Measurements from ENCODE around the gene TMEM200B. TPM values are rescaled to one million over a fixed set of nuclear protein-coding genes. Genes with fewer than 3 reads are reported as not detected.
A peak's percentile ranks its signal among the peaks of the same experiment; 100 is the strongest.

The TMEM200B gene
- total and polyA plus RNA-seq, 2 donors (not counting 1 experiment from before 2014, with no cell fraction given), result 17.7 to 20.8 TPM

DNA sequence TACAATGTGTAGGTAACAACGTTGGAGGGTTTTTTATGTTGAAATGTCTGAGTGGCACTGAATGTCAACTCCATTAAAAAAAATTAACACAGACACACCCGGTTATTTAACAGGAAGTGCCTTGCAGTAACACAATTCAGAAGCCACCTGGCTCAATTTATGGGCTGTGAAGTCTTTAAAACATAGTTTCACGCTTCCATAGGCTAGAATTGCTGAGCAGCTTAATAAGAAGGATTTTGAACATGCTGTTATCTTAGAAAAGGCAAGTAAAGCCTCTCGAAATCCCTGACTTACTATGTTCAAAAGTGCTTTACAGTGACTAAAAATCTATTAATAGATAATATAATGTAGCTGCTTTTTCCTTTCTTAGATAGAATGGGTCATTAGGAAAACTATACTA is 38.3 kb upstream of the TMEM200B start:
- H4K20me1 ChIP-seq (ENCODE audit: control insufficient read depth, extremely low read depth, insufficient read depth, low read length), result no peaks in the 10 kb centered on the region
- H2AFZ ChIP-seq (ENCODE audit: low read length), result no peak overlapping the region
- H3K27ac ChIP-seq (ENCODE audit: insufficient read depth, low read length), result peak overlapping the region; percentile 22
- peaks cover 11% of the 10 kb centered on the region for H3K36me3 ChIP-seq (ENCODE audit: control insufficient read depth, insufficient read depth, low read length)
- no peak for TF ChIP-seq EZH2 (IDR thresholded peaks at IDR 0.05; ENCODE audit: low read length, missing control alignments)
- no peak overlapping the region for H3K4me3 ChIP-seq (replicated peaks in 1 of 4; ENCODE audit: control extremely low read depth in 1 of 4, insufficient read depth in 1 of 4, low read depth in 3 of 4, low read length in 4 of 4)
- H3K79me2 ChIP-seq (ENCODE audit: control insufficient read depth, insufficient read depth, low read length), result peaks cover 82% of the 10 kb centered on the region
- no peak overlapping the region for H3K4me2 ChIP-seq (ENCODE audit: extremely low read depth, insufficient read depth, low read length)
- H3K9me3 ChIP-seq (ENCODE audit: control insufficient read depth, insufficient read depth, low read depth, low read length), result no peaks in the 10 kb centered on the region
- no peak overlapping the region for H3K9ac ChIP-seq (ENCODE audit: insufficient read depth, low read length)
- no peak for DNase-seq (ENCODE audit: low read depth in 2 of 2)
- peaks cover 5% of the 10 kb centered on the region for H3K4me1 ChIP-seq (ENCODE audit: control insufficient read depth, extremely low read depth, insufficient read depth, low read length)
- no peaks in the 10 kb centered on the region for H3K27me3 ChIP-seq (ENCODE audit: control insufficient read depth, insufficient read depth, low read length)

DNA sequence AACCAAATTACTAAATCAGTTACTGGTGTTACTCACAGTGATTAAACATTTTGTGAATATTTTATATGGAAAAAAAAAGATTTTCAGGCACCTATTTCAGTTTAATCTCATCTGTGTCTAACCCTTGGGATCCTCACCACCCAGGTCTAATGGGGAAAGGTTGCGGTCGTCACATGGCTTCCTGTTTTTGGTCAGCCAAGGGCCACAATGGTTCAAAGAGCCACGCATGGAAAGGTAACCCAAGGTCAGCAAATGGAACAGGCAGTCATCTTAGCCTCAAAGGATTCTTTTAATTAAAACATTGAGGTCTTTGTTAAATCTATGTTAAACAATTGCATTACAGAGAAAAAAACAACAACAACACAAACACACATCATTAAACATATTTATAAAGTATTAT is 36.1 kb upstream of the TMEM200B start:
- H3K27ac ChIP-seq (ENCODE audit: insufficient read depth, low read length), result no peak overlapping the region
- H3K79me2 ChIP-seq (ENCODE audit: control insufficient read depth, insufficient read depth, low read length), result peaks cover 66% of the 10 kb centered on the region
- H3K27me3 ChIP-seq (ENCODE audit: control insufficient read depth, insufficient read depth, low read length), result no peaks in the 10 kb centered on the region
- H3K4me2 ChIP-seq (ENCODE audit: extremely low read depth, insufficient read depth, low read length), result no peak overlapping the region
- H2AFZ ChIP-seq (ENCODE audit: low read length), result no peak overlapping the region
- H3K4me3 ChIP-seq (replicated peaks in 1 of 4; ENCODE audit: control extremely low read depth in 1 of 4, insufficient read depth in 1 of 4, low read depth in 3 of 4, low read length in 4 of 4), result no peak overlapping the region
- TF ChIP-seq, protein P1, sequence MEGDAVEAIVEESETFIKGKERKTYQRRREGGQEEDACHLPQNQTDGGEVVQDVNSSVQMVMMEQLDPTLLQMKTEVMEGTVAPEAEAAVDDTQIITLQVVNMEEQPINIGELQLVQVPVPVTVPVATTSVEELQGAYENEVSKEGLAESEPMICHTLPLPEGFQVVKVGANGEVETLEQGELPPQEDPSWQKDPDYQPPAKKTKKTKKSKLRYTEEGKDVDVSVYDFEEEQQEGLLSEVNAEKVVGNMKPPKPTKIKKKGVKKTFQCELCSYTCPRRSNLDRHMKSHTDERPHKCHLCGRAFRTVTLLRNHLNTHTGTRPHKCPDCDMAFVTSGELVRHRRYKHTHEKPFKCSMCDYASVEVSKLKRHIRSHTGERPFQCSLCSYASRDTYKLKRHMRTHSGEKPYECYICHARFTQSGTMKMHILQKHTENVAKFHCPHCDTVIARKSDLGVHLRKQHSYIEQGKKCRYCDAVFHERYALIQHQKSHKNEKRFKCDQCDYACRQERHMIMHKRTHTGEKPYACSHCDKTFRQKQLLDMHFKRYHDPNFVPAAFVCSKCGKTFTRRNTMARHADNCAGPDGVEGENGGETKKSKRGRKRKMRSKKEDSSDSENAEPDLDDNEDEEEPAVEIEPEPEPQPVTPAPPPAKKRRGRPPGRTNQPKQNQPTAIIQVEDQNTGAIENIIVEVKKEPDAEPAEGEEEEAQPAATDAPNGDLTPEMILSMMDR (conservative IDR thresholded peaks at IDR 0.05 in 1 of 2, IDR thresholded peaks at IDR 0.05 in 1 of 2; ENCODE audit: low read depth in 1 of 2, low read length in 2 of 2), result no peak
- TF ChIP-seq EZH2 (IDR thresholded peaks at IDR 0.05; ENCODE audit: low read length, missing control alignments), result no peak
- no peaks in the 10 kb centered on the region for H4K20me1 ChIP-seq (ENCODE audit: control insufficient read depth, extremely low read depth, insufficient read depth, low read length)
- H3K4me1 ChIP-seq (ENCODE audit: control insufficient read depth, extremely low read depth, insufficient read depth, low read length), result peaks cover 6% of the 10 kb centered on the region
- no peaks in the 10 kb centered on the region for H3K9me3 ChIP-seq (ENCODE audit: control insufficient read depth, insufficient read depth, low read depth, low read length)
- H3K36me3 ChIP-seq (ENCODE audit: control insufficient read depth, insufficient read depth, low read length), result peaks cover 10% of the 10 kb centered on the region
- no peak overlapping the region for H3K9ac ChIP-seq (ENCODE audit: insufficient read depth, low read length)
- DNase-seq (ENCODE audit: low read depth in 2 of 2), result no peak

DNA sequence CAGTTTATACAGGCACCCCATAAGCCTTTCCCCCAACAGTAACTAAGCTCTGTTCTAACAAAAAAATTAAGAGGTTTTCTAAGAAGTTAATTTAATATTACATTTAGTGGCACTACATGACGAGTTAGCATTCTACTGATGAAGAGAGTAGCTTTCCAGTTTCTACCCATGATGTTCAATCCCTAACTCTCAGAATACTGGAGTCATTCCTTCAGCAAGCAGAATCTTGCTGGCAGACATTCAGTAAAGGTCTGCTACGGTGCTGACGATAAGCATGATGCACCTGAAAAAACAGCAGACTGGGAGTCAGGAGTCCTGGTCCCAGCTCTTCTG is 33.5 kb upstream of the TMEM200B start:
- Histone ChIP-seq H3K4me3 (replicated peaks in 1 of 4; ENCODE audit: control extremely low read depth in 1 of 4, insufficient read depth in 1 of 4, low read depth in 3 of 4, low read length in 4 of 4) (no peak overlapping the region), H3K36me3 (ENCODE audit: control insufficient read depth, insufficient read depth, low read length) (peaks cover 13% of the 10 kb centered on the region), H3K79me2 (ENCODE audit: control insufficient read depth, insufficient read depth, low read length) (peaks cover 42% of the 10 kb centered on the region), H2AFZ (ENCODE audit: low read length) (no peak overlapping the region), H3K4me2 (ENCODE audit: extremely low read depth, insufficient read depth, low read length) (no peak overlapping the region), H3K9me3 (ENCODE audit: control insufficient read depth, insufficient read depth, low read depth, low read length) (no peaks in the 10 kb centered on the region), H3K27ac (ENCODE audit: insufficient read depth, low read length) (no peak overlapping the region), H3K27me3 (ENCODE audit: control insufficient read depth, insufficient read depth, low read length) (no peaks in the 10 kb centered on the region), H4K20me1 (ENCODE audit: control insufficient read depth, extremely low read depth, insufficient read depth, low read length) (no peaks in the 10 kb centered on the region), H3K4me1 (ENCODE audit: control insufficient read depth, extremely low read depth, insufficient read depth, low read length) (peaks cover 3% of the 10 kb centered on the region), H3K9ac (ENCODE audit: insufficient read depth, low read length) (no peak overlapping the region)
- TF ChIP-seq, protein P1 (conservative IDR thresholded peaks at IDR 0.05 in 1 of 2, IDR thresholded peaks at IDR 0.05 in 1 of 2; ENCODE audit: low read depth in 1 of 2, low read length in 2 of 2), result no peak
- TF ChIP-seq EZH2 (IDR thresholded peaks at IDR 0.05; ENCODE audit: low read length, missing control alignments), result no peak
- no peak for DNase-seq (ENCODE audit: low read depth in 2 of 2)

All from fibroblast of lung (primary cell).